SK-N-SH (cell line): ENCODE data around the gene GTPBP3. TPM values are rescaled to one million over a fixed set of nuclear protein-coding genes. Genes with fewer than 3 reads are reported as not detected.

Experiments
- CTCF ChIA-PET: fragments of 300-600, 350-600 bp; formaldehyde crosslinking; extraction: SDS; loops from one replicate; lab custom pipeline; 2021; lab: Yijun Ruan, JAX
- POLR2A ChIA-PET: fragments of 350-600 bp; sonication (Branson Sonifier 250); formaldehyde crosslinking; extraction: SDS; loops from one replicate; lab custom pipeline; 2020; ENCODE audit warnings: antibody characterized with exemption, inconsistent platforms; lab: Yijun Ruan, JAX
- DNase-seq: peaks from one replicate; pipeline ENCODE4 v3.0.0; 2012
- H2AFZ ChIP-seq: fragments of 200-600 bp; sonication (generic); 2 replicates; pipeline ENCODE4 v1.8.1; 2016; ENCODE audit warnings: antibody characterized with exemption, mild to moderate bottlenecking, low read depth
- H3F3A ChIP-seq: fragments of 200-600 bp; sonication (generic); replicated peaks from 2 replicates; pipeline ENCODE3; 2016; ENCODE audit warnings: antibody characterized with exemption, mild to moderate bottlenecking; ENCODE audit not compliant: insufficient read depth
- H3K27ac ChIP-seq, 2 experiments: fragments of 200-500 bp in 1 of 2; fragments of 200-600 bp in 1 of 2; sonication (Bioruptor generic) in 1 of 2; sonication (generic), shearing (Covaris generic) in 1 of 2; 2 replicates each; pipeline versions ENCODE4 v1.5.1 to v1.6.1; 2014 to 2016; ENCODE audit warnings: low read depth in 2 of 2, inconsistent platforms in 1 of 2, low read length in 1 of 2, mild to moderate bottlenecking in 1 of 2, mixed read lengths in 1 of 2
- H3K27me3 ChIP-seq: fragments of 200-600 bp; sonication (generic), shearing (Covaris generic); 2 replicates; pipeline ENCODE4 v1.6.1; 2016; ENCODE audit warnings: mixed run types; ENCODE audit not compliant: insufficient read depth
- H3K36me3 ChIP-seq, 2 experiments: fragments of 200-500 bp in 1 of 2; fragments of 200-600 bp in 1 of 2; sonication (Bioruptor generic) in 1 of 2; sonication (generic) in 1 of 2; replicated peaks in 1 of 2; 2 replicates each; pipeline versions ENCODE3 to v1.5.1; 2014 to 2016; ENCODE audit warnings: low read length in 1 of 2, mild to moderate bottlenecking in 1 of 2; ENCODE audit not compliant: insufficient read depth in 2 of 2, control insufficient read depth in 1 of 2
- H3K4me1 ChIP-seq, 2 experiments: fragments of 200-500 bp in 1 of 2; fragments of 200-600 bp in 1 of 2; sonication (Bioruptor generic) in 1 of 2; sonication (generic), shearing (Covaris generic) in 1 of 2; 2 replicates each; pipeline versions ENCODE4 v1.5.1 to v1.6.1; 2014 to 2016; ENCODE audit warnings: low read depth in 1 of 2, low read length in 1 of 2, mixed run types in 1 of 2; ENCODE audit not compliant: insufficient read depth in 2 of 2, control insufficient read depth in 1 of 2
- H3K4me2 ChIP-seq: fragments of 200-600 bp; sonication (generic), shearing (Covaris generic); 2 replicates; pipeline ENCODE4 v1.6.1; 2017; ENCODE audit warnings: mixed run types
- H3K4me3 ChIP-seq, 2 experiments: fragments of 200-500 bp in 1 of 2; fragments of 200-600 bp in 1 of 2; sonication (Bioruptor generic) in 1 of 2; sonication (generic), shearing (Covaris generic) in 1 of 2; 2 replicates each; pipeline versions ENCODE4 v1.5.1 to v1.8.1; 2014 to 2016; ENCODE audit warnings: low read depth in 2 of 2, inconsistent platforms in 1 of 2, low read length in 1 of 2, mild to moderate bottlenecking in 1 of 2, mixed read lengths in 1 of 2, moderate library complexity in 1 of 2
- H3K79me2 ChIP-seq: fragments of 200-600 bp; sonication (generic); 2 replicates; pipeline ENCODE4 v1.8.1; 2017; ENCODE audit warnings: mild to moderate bottlenecking; ENCODE audit not compliant: insufficient read depth
- H3K9ac ChIP-seq: fragments of 200-600 bp; sonication (generic); 2 replicates; pipeline ENCODE4 v1.6.1; 2017; ENCODE audit warnings: mixed run types
- H3K9me2 ChIP-seq: fragments of 200-600 bp; sonication (generic); 2 replicates; pipeline ENCODE4 v1.6.1; 2017; ENCODE audit warnings: mixed run types
- H3K9me3 ChIP-seq: fragments of 200-600 bp; sonication (generic); 2 replicates; pipeline ENCODE4 v1.6.1; 2017; ENCODE audit warnings: mixed run types, mild to moderate bottlenecking, moderate library complexity
- H4K20me1 ChIP-seq: fragments of 200-600 bp; sonication (generic); 2 replicates; pipeline ENCODE4 v1.6.1; 2017; ENCODE audit warnings: mild to moderate bottlenecking, mixed run types; ENCODE audit not compliant: insufficient read depth
- CHD2 ChIP-seq: fragments of 150-350 bp; IDR thresholded peaks from 2 replicates; pipeline ENCODE4 v1.6.1; 2018; ENCODE audit warnings: low read length; ENCODE audit not compliant: partially characterized antibody
- ELF1 ChIP-seq: IDR thresholded peaks from 2 replicates; pipeline ENCODE4 v1.4.0; 2012
- EP300 ChIP-seq, 2 experiments: IDR thresholded peaks; 2 replicates each; pipeline versions ENCODE4 v1.4.0 to v1.6.1; 2012; ENCODE audit warnings: borderline replicate concordance in 1 of 2, low read depth in 1 of 2, low read length in 1 of 2
- FOSL2 ChIP-seq: IDR thresholded peaks from 2 replicates; pipeline ENCODE4 v1.4.0; 2012; ENCODE audit warnings: low read depth, mild to moderate bottlenecking, moderate library complexity, borderline replicate concordance
- FOXJ3 ChIP-seq: sonication (generic); formaldehyde crosslinking; IDR thresholded peaks from 2 replicates; pipeline ENCODE4 v1.5.1; 2020; ENCODE audit warnings: mild to moderate bottlenecking, missing genetic modification reagents
- FOXM1 ChIP-seq: IDR thresholded peaks from 2 replicates; pipeline ENCODE4 v1.4.0; 2012; ENCODE audit warnings: low read depth, mild to moderate bottlenecking
- GABPA ChIP-seq: IDR thresholded peaks from 2 replicates; pipeline ENCODE4 v1.4.0; 2012; ENCODE audit warnings: low read depth, mild to moderate bottlenecking
- GATA2 ChIP-seq: sonication (generic); formaldehyde crosslinking; IDR thresholded peaks from 2 replicates; pipeline ENCODE4 v1.5.0; 2020; ENCODE audit warnings: mild to moderate bottlenecking, missing genetic modification reagents
- JUND ChIP-seq: IDR thresholded peaks from 2 replicates; pipeline ENCODE4 v1.4.0; 2012
- MAX ChIP-seq: IDR thresholded peaks from 2 replicates; pipeline ENCODE4 v1.4.0; 2012; ENCODE audit warnings: low read depth
- MXI1 ChIP-seq: IDR thresholded peaks from 2 replicates; pipeline ENCODE4 v1.6.1; 2012; ENCODE audit warnings: mild to moderate bottlenecking, low read depth, low read length, improper control_type of control experiment
- NFIC ChIP-seq: IDR thresholded peaks from 2 replicates; pipeline ENCODE4 v1.4.0; 2012; ENCODE audit warnings: borderline replicate concordance
- RFX5 ChIP-seq: IDR thresholded peaks from 2 replicates; pipeline ENCODE4 v1.6.1; 2012; ENCODE audit warnings: mild to moderate bottlenecking, improper control_type of control experiment, low read length
- RXRA ChIP-seq: IDR thresholded peaks from 2 replicates; pipeline ENCODE4 v1.4.0; 2012; ENCODE audit warnings: low read depth, mild to moderate bottlenecking, borderline replicate concordance
- SIN3A ChIP-seq: IDR thresholded peaks from 2 replicates; pipeline ENCODE4 v1.6.1; 2012; ENCODE audit warnings: low read depth, mild to moderate bottlenecking, low read length, moderate library complexity, borderline replicate concordance
- SMC3 ChIP-seq: IDR thresholded peaks from 2 replicates; pipeline ENCODE4 v1.6.1; 2012; ENCODE audit warnings: low read depth, low read length, improper control_type of control experiment
- TAF1 ChIP-seq: IDR thresholded peaks from 2 replicates; pipeline ENCODE4 v1.6.1; 2012; ENCODE audit warnings: low read depth, mild to moderate bottlenecking, low read length, moderate library complexity, borderline replicate concordance
- TEAD4 ChIP-seq: IDR thresholded peaks from 2 replicates; pipeline ENCODE4 v1.4.0; 2012; ENCODE audit warnings: mild to moderate bottlenecking, borderline replicate concordance; ENCODE audit not compliant: insufficient read depth
- USF2 ChIP-seq: fragments of 150-350 bp; IDR thresholded peaks from 2 replicates; pipeline ENCODE4 v1.6.1; 2017; ENCODE audit warnings: antibody characterized with exemption, low read length, low read depth, borderline replicate concordance
- WGBS: methylation state at CpG from one replicate; pipeline ENCODE4 v1.1.6; 2017; ENCODE audit warnings: low lambda C conversion rate; 5-methylcytosine and 5-hydroxymethylcytosine counted together
- polyA plus RNA-seq, 3 experiments: library from polyadenylated mRNA; depleted of rRNA; stranded (reverse); fragments of >200 nt; gene quantifications; 2 replicates each; pipeline ENCODE4 v1.2.3, GENCODE V29; 2012
- TF ChIP-seq, protein P1 (sequence below): fragments of 150-350 bp; IDR thresholded peaks from 2 replicates; pipeline ENCODE4 v1.6.1; 2016; ENCODE audit warnings: mild to moderate bottlenecking, low read depth, low read length
- TF ChIP-seq, protein P2 (sequence below): IDR thresholded peaks from 2 replicates; pipeline ENCODE4 v1.6.1; 2012; ENCODE audit warnings: mild to moderate bottlenecking, low read depth, low read length, moderate library complexity

Gene GTPBP3
- polyA plus RNA-seq, 1 of the 3 experiments (the other 2 are of a cell fraction): 21.6 TPM

DNA sequence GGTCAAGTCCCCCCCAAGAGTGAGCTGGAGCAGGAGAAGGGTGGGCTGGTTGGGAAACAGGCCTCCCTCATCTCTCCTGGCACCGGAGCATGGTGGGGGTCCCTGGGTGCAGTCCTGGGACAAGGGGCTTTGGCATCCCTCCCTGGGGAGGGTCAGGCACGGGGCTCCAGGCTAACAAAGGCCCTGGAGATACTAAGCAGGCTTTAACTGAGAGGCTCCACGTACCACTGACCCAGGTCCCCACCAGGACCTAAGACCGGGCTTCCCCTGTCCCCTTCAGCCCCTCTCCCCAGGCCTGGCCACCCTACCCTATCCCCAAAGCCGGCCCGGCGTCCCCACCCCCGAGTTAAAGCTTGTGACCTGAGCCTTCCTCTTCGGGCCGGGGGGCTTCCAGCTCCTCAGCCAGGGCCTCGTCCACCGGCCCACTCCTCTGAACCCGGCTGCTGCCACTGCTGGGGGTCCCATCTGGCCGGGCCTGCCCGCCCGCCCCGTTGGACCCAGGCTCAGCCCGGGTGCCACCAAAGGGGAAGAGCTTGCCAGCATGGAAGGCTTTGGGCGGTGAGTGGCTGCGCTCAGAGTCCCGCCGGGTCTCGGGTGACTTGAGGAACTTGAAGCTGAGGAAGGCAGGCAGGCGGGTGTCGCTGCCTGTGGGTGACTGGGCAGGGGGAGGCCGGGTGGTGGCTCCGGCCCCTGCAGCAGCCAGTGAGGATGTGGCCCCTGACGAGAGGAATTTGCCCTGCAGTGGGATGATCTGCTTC lies 12.8 kb upstream of the GTPBP3 start:
- H3K79me2 ChIP-seq: no peaks in the 10 kb centered on the region
- H3K9ac ChIP-seq: no peak overlapping the region
- no peak overlapping the region for H2AFZ ChIP-seq
- WGBS: 94% methylated on average over 15 of the region's 28 CpGs
- H3K9me3 ChIP-seq: no peaks in the 10 kb centered on the region
- no peaks in the 10 kb centered on the region for H4K20me1 ChIP-seq
- H3K4me3 ChIP-seq: no peak overlapping the region
- DNase-seq: no peak
- H3K27me3 ChIP-seq: no peaks in the 10 kb centered on the region
- TF ChIP-seq TEAD4 (no peak), SIN3A (no peak), JUND (no peak), FOXM1 (no peak), GABPA (no peak)
- CTCF ChIA-PET: interaction anchor here (0.9 to 1.5 kb wide), 3 partner anchors 9 to 19 kb away, joined by 3 to 8 read pairs (median 3); partner anchors contain the start of genes ANO8 and MRPL34
- POLR2A ChIA-PET: interaction anchor here (0.7 to 1.0 kb wide), 2 partner anchors 17 to 666 kb away, joined by 3 read pairs; no protein-coding TSS in a partner anchor
- H3K4me2 ChIP-seq: no peak overlapping the region
- no peaks in the 10 kb centered on the region for H3K4me1 ChIP-seq
- H3F3A ChIP-seq: no peaks in the 10 kb centered on the region
- no peaks in the 10 kb centered on the region for H3K9me2 ChIP-seq
- H3K36me3 ChIP-seq: peaks cover 0 to 35% of the 10 kb centered on the region in 2 experiments
- no peak overlapping the region; a peak in 1 of 4 replicates for H3K27ac ChIP-seq

DNA sequence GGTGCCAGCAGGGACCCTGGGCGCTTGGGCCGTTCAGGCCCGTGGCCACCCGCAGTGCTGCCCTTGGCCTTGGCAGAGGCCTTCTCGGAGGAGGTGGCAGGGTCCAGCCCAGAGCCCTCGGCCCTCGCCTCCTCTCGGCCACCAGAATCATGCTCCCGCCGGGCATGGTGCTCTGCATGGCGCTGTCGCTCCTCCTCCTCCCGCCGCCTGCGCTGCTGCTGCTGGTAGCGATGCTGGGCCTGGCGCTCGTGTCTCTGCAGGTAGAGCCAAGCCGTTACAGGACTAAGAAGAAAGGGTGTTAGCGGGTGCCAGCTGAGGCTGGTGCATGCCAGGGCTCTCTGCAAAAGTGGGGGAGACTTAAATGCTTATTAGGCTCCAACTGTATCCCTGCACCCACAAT lies 12.2 kb upstream of the GTPBP3 start:
- H3K9ac ChIP-seq: no peak overlapping the region
- no peak overlapping the region for H3K4me3 ChIP-seq
- no peak overlapping the region for H3K27ac ChIP-seq
- DNase-seq: no peak
- ChIA-PET POLR2A (interaction anchor here (1.0 kb wide), 1 partner anchor 18 kb away, joined by 3 read pairs; no protein-coding TSS in a partner anchor), CTCF (interaction anchor here (1.3 to 1.5 kb wide), 2 partner anchors 9 to 13 kb away, joined by 3 to 8 read pairs; partner anchors contain the start of gene ANO8)
- no peaks in the 10 kb centered on the region for H3F3A ChIP-seq
- TF ChIP-seq GABPA (no peak), MXI1 (no peak), MAX (no peak), NFIC (no peak), CHD2 (no peak), GATA2 (no peak), USF2 (no peak), TEAD4 (no peak), SIN3A (no peak), FOSL2 (no peak), RFX5 (no peak), TAF1 (no peak), ELF1 (no peak), SMC3 (no peak), EP300 (IDR thresholded peaks at IDR 0.05; ENCODE audit: borderline replicate concordance in 1 of 2, low read depth in 1 of 2, low read length in 1 of 2) (no peak), FOXJ3 (CRISPR knock-in tag) (no peak), RXRA (no peak)
- TF ChIP-seq, protein P1, sequence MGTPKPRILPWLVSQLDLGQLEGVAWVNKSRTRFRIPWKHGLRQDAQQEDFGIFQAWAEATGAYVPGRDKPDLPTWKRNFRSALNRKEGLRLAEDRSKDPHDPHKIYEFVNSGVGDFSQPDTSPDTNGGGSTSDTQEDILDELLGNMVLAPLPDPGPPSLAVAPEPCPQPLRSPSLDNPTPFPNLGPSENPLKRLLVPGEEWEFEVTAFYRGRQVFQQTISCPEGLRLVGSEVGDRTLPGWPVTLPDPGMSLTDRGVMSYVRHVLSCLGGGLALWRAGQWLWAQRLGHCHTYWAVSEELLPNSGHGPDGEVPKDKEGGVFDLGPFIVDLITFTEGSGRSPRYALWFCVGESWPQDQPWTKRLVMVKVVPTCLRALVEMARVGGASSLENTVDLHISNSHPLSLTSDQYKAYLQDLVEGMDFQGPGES: no peak
- TF ChIP-seq, protein P2, sequence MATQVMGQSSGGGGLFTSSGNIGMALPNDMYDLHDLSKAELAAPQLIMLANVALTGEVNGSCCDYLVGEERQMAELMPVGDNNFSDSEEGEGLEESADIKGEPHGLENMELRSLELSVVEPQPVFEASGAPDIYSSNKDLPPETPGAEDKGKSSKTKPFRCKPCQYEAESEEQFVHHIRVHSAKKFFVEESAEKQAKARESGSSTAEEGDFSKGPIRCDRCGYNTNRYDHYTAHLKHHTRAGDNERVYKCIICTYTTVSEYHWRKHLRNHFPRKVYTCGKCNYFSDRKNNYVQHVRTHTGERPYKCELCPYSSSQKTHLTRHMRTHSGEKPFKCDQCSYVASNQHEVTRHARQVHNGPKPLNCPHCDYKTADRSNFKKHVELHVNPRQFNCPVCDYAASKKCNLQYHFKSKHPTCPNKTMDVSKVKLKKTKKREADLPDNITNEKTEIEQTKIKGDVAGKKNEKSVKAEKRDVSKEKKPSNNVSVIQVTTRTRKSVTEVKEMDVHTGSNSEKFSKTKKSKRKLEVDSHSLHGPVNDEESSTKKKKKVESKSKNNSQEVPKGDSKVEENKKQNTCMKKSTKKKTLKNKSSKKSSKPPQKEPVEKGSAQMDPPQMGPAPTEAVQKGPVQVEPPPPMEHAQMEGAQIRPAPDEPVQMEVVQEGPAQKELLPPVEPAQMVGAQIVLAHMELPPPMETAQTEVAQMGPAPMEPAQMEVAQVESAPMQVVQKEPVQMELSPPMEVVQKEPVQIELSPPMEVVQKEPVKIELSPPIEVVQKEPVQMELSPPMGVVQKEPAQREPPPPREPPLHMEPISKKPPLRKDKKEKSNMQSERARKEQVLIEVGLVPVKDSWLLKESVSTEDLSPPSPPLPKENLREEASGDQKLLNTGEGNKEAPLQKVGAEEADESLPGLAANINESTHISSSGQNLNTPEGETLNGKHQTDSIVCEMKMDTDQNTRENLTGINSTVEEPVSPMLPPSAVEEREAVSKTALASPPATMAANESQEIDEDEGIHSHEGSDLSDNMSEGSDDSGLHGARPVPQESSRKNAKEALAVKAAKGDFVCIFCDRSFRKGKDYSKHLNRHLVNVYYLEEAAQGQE: no peak
- H3K9me3 ChIP-seq: no peaks in the 10 kb centered on the region
- no peak overlapping the region for H3K4me2 ChIP-seq
- H2AFZ ChIP-seq: no peak overlapping the region
- no peaks in the 10 kb centered on the region for H3K4me1 ChIP-seq
- H3K9me2 ChIP-seq: no peaks in the 10 kb centered on the region
- WGBS: 97% methylated on average over 15 of the region's 20 CpGs
- H3K27me3 ChIP-seq: no peaks in the 10 kb centered on the region
- H4K20me1 ChIP-seq: no peaks in the 10 kb centered on the region
- H3K79me2 ChIP-seq: no peaks in the 10 kb centered on the region
- H3K36me3 ChIP-seq: peaks cover 0 to 31% of the 10 kb centered on the region in 2 experiments
